Glutamatergic neuron (in vitro differentiated cells): ENCODE measurements around the gene TBC1D24. TPM values are rescaled to one million over a fixed set of nuclear protein-coding genes. Genes with fewer than 3 reads are reported as not detected.
A peak's percentile ranks its signal among the peaks of the same experiment; 100 is the strongest.

Experiments used
- DNase-seq: peaks from one replicate; pipeline ENCODE4 v3.0.0; 2022
- H3K27ac Mint-ChIP-seq: one replicate; pipeline ENCODE4 v1.8.0; 2020; ENCODE audit warnings: mild to moderate bottlenecking, mixed read lengths, inconsistent platforms; ENCODE audit not compliant: unreplicated experiment
- H3K27me3 Mint-ChIP-seq: one replicate; pipeline ENCODE4 v1.8.0; 2020; ENCODE audit warnings: mild to moderate bottlenecking, moderate library complexity, mixed read lengths, inconsistent platforms; ENCODE audit not compliant: unreplicated experiment
- H3K36me3 Mint-ChIP-seq: one replicate; pipeline ENCODE4 v1.8.0; 2020; ENCODE audit warnings: mild to moderate bottlenecking, mixed read lengths, inconsistent platforms; ENCODE audit not compliant: unreplicated experiment
- H3K4me1 Mint-ChIP-seq: one replicate; pipeline ENCODE4 v1.8.0; 2020; ENCODE audit warnings: mild to moderate bottlenecking, low read depth, mixed read lengths, inconsistent platforms; ENCODE audit not compliant: unreplicated experiment
- H3K4me3 Mint-ChIP-seq: one replicate; pipeline ENCODE4 v1.8.0; 2020; ENCODE audit warnings: mild to moderate bottlenecking, mixed read lengths, inconsistent platforms; ENCODE audit not compliant: unreplicated experiment
- H3K9me3 Mint-ChIP-seq: one replicate; pipeline ENCODE4 v1.8.0; 2020; ENCODE audit warnings: mild to moderate bottlenecking, moderate library complexity, mixed read lengths, inconsistent platforms; ENCODE audit not compliant: unreplicated experiment
- total RNA-seq: library from RNA; stranded (reverse); fragmentation: NEBNext Ultra II Directional; extraction: Animal tissue kit (Norgen Biotek cat#: 25700); gene quantifications from one replicate; pipeline ENCODE4 v1.2.1, GENCODE V29; 2021; ENCODE audit not compliant: unreplicated experiment
- TF ChIP-seq, protein P1 (sequence below): fragments of 200-600 bp; sonication (generic); IDR thresholded peaks from one replicate; pipeline ENCODE4 v1.5.0; 2021; ENCODE audit not compliant: partially characterized antibody, unreplicated experiment

The TBC1D24 gene
- total RNA-seq, 1 donor from 2014 or later: 58.4 TPM

DNA sequence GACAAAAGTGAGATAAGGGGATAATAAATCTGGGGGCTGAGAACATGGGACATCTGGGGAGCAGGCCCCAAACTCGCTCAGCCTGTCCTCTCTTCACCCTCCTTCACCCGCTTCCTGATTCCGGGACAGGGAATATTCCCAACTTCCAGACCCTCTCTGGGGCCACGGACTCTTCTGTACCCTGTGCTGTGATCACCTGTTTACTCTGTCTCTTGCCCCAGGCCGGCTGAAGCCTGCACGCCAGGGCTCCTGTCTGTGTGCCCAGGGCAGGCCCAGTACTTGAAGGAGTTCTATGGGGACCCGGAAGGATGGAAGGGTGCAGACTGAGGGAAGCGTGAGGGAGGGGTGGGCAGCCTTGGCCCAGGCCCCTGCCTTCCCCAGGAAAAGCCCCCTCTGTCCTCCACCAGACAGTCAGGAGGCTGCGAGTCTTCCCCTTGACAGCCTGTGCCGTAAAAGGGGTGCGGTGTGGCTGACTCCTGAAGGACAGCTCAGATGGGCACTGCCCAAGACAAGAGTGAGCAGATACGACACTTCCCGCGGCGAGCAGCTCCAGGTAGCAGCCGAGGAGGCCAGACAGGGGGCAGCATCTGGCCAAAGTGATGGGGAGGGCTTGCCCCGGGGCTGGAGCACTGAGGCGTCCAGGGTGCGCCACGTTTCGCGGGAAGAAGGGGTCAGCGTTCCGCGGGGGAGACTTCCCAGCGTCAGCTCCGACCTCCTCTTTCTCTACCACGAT, 46.7 kb upstream of the TBC1D24 start:
- peak overlapping the region; percentile 95 for H3K27ac Mint-ChIP-seq
- DNase-seq: peak; percentile 61

DNA sequence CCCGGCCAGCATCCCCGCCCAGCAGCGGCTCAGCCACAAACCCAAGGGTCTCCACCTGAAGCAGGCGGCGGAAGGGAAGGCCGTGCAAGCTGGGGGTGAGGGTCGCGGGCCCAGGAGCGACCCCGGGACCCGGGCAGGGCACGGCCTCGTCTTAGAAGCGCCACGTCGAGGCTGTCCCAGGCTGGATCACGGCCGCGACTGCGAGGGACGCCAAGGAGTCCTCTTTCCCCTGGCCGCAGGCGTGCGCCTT, 46.2 kb upstream of the TBC1D24 start:
- H3K27ac Mint-ChIP-seq: peak overlapping the region; percentile 95
- TF ChIP-seq, protein P1, sequence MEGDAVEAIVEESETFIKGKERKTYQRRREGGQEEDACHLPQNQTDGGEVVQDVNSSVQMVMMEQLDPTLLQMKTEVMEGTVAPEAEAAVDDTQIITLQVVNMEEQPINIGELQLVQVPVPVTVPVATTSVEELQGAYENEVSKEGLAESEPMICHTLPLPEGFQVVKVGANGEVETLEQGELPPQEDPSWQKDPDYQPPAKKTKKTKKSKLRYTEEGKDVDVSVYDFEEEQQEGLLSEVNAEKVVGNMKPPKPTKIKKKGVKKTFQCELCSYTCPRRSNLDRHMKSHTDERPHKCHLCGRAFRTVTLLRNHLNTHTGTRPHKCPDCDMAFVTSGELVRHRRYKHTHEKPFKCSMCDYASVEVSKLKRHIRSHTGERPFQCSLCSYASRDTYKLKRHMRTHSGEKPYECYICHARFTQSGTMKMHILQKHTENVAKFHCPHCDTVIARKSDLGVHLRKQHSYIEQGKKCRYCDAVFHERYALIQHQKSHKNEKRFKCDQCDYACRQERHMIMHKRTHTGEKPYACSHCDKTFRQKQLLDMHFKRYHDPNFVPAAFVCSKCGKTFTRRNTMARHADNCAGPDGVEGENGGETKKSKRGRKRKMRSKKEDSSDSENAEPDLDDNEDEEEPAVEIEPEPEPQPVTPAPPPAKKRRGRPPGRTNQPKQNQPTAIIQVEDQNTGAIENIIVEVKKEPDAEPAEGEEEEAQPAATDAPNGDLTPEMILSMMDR: no peak

More for the DNA sequence above, 46.7 kb upstream of the TBC1D24 start:
- peaks cover 12% of the 10 kb centered on the region for H3K9me3 Mint-ChIP-seq
- peak overlapping the region; percentile 88 for H3K4me3 Mint-ChIP-seq
- TF ChIP-seq, protein P1: no peak
- no peaks in the 10 kb centered on the region for H3K36me3 Mint-ChIP-seq
- H3K27me3 Mint-ChIP-seq: peaks cover 9% of the 10 kb centered on the region
- H3K4me1 Mint-ChIP-seq: peaks cover 13% of the 10 kb centered on the region

DNA sequence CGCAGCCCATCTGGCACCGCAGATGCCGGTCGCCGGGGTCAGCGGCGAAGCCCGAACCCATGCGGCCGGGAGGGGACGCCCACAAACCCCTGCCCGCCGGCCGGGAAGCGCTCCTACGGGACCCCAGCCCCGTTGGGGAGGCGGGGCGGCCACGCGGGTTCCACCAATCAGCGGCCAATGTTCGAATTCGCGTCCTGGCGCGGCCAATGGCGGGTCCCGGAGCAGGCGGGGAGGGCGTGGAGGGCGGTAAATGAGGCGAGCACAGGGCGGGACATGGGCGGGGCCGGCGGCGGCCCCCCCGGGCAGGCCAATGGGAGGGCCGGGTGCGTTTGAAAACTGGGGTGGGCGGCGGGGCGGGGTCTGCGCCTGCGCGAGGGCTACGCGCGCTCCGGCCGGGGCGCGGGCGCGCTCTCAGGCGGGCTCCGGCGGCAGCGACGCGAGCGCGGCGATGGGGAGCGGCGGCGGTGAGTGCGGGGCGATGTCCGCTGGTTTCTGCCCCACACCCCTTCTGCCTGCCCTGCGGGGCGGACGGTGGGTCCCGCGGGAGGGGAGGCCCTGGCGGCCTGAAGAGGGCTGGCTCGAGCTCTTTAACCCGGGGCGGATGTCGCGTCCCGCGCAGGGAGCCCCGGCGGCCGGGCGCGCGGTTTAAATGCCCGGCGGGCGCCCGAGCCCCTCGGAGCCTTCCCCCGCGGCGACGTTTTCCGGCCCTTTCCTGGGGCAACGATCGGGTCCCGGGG, 45.7 kb upstream of the TBC1D24 start, which contains the start of gene CCNF:
CCNF (plus strand) TSS at position 414 of the 737 bp plus-strand sequence; CDS start at position 449, 35 bp downstream.
- Mint-ChIP-seq H3K4me3 (peak within 1 kb of the TSS; percentile 98), H3K27ac (peak within 1 kb of the TSS; percentile 95), H3K27me3 (peaks cover 9% of the 10 kb centered on the region), H3K4me1 (peaks cover 13% of the 10 kb centered on the region), H3K36me3 (no peaks in the 10 kb centered on the region), H3K9me3 (peaks cover 12% of the 10 kb centered on the region)
- DNase-seq: peak; percentile 100
- TF ChIP-seq, protein P1: no peak

More for the DNA sequence above, 46.2 kb upstream of the TBC1D24 start:
- peaks cover 12% of the 10 kb centered on the region for H3K9me3 Mint-ChIP-seq
- H3K4me3 Mint-ChIP-seq: peak overlapping the region; percentile 88
- DNase-seq: no peak
- H3K27me3 Mint-ChIP-seq: peaks cover 9% of the 10 kb centered on the region
- no peaks in the 10 kb centered on the region for H3K36me3 Mint-ChIP-seq
- H3K4me1 Mint-ChIP-seq: peaks cover 13% of the 10 kb centered on the region

DNA sequence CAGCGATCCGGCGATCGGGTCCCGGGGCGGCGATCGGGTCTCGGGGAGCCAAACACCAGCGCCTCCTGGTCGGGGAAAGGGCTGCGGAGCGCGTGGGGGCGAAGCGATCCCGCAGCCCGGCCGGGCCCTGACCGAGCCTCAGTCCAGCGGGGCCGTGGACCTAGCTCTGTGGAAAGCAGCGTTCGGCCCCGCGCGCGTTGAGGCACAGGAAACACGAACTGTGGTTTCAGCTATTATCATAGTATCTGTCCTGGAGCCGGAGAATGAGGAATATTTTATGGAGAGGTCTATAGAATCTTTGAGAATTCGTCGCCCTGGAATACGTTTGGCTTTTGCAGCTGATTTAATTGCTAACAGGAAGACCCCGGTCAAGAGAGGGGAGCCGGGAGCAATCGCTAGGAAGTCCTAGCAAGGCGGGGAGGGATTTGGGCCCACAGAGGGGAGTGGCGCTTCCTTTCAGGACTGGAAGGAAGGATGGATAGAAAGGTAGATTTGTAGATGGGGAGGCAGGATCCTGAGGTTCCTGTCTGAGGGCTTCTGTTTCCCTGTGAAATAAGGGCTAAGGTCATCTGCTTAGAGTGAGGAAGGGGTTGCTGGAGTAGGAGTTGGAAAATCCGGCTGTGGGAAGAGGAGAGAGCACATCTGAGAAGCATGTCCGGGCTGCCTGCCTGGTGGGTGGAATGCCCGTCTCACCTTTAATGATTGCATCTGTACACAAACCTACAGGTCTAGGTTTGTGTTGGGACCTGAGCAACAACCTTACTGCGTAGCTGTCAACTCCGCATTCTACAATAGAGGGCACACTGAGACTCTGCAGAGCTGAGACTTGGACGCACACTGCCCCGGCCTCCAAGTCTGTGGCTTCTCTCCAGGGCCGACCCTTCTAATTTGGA, 44.9 kb upstream of the TBC1D24 start:
- Mint-ChIP-seq H3K27ac (peak overlapping the region; percentile 89), H3K27me3 (peaks cover 7% of the 10 kb centered on the region)

More for the DNA sequence above, 44.9 kb upstream of the TBC1D24 start:
- peak overlapping the region; percentile 98 for H3K4me3 Mint-ChIP-seq
- TF ChIP-seq, protein P1: no peak
- peaks cover 13% of the 10 kb centered on the region for H3K4me1 Mint-ChIP-seq
- peak; percentile 35 for DNase-seq
- no peaks in the 10 kb centered on the region for H3K36me3 Mint-ChIP-seq
- peaks cover 12% of the 10 kb centered on the region for H3K9me3 Mint-ChIP-seq
